GM21515 (cell line): ENCODE results near the gene ASTL.

Experiments
- ATAC-seq: cut with Tn5 transposase; IDR thresholded peaks from one replicate; pipeline ENCODE4 v1.9.1; 2021; ENCODE audit not compliant: unreplicated experiment

Gene ASTL

DNA sequence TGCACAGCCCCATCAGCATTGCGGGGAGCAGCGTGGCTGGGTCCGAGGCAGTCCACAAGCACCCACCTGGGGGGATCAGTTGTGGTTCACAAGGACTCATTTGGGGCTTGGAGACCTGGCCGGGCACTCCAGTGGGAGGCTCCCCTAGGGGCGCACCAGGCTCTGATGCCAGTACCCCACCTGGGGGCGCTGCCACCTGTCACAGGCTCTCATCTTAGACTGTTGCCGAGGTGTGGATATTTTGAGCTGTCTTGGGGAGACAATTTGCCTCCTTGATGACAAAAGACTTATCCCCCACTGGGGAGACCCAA lies 25.0 kb downstream of the ASTL start:
- ATAC-seq = no peak

DNA sequence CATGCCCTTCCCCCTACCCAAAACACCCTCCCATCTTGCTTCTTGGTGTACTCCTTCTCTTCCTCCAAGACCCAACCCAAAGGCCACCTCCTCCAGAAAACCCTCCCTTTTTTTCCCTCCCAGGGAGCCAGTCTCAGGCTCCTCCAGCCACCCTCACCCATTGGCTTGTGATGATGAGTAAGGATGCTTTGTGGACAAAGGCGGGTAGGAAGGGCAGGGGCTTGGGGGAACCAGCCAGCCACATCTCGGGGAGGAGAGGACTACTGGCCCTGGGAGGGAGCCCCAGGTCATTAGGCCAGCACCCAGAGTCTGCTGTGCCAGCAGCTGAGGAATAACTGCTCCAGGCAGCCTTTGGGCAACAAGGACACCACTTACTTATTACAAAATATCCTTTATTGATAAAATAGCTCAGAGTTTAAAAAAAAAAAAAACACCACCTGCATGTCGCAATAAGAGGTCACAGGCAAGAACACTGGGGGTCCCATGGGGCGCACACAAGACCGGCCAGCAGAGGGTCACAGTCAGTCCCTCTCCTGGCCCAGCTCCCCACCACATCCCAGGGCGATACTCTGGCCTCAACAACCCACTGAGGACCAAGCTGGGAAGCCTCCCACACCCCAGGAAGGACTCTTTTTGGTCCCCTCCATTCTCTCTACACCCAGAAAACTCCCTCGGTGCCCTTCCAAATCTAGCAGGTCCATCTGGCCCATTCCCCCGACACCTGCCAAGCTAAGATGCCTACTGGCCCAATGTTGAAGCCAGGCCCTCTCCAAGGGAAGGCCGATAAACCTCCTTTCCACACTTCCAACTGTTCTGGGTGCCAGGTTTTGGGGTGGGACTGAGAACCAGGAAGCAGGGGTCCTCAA lies 25.6 kb downstream of the ASTL start:
- no peak for ATAC-seq

DNA sequence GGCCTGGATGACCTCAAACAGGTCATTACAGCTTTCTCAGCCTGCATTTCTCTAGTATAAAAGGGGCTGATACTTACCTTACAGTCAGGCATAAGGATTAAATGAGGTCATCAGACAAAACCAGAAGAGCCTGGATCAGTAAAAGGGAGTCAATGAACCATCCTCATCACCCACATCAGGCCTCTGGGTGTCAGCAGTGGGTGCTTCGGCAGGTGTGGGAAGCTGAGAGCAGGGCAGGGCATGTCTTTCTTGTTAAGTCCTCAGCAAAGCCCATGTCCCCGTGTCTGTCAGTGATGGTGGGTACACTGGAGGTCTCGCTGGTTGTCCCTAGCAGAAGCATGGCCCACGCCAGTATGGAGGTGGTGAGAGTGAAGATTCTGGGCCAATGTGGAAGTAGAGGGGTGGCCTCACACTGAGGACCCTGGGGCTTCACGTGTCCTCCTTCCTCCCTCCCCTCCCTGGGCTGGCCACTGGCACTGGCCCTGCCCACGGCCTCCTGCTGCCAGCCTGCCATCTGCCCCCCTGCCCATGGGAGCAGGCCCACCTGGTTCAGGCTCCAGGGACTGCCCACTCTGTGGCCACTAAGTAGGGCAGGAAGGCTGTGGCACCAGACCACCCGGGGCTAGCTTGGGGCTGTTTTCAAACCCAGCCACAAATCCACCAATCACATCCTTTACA lies 26.3 kb downstream of the ASTL start:
- ATAC-seq = no peak

DNA sequence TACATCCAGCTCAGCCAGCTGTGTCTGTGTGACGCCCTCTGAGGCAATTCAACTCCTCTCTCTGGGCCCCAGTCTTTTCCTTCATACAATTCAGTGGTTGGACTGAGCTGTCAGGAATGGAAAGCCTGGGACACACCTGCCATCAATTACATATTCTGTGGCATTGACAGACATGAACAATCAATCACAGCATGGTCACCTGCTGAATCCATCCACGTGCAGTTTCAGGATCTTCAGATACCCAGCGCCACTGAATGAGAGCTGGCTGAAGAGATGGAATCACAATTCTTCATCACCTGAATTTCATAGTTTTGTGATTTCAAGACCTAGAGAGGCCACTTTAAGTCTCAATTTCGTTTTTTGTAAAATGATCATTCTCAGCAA lies 27.1 kb downstream of the ASTL start:
- ATAC-seq = no peak

DNA sequence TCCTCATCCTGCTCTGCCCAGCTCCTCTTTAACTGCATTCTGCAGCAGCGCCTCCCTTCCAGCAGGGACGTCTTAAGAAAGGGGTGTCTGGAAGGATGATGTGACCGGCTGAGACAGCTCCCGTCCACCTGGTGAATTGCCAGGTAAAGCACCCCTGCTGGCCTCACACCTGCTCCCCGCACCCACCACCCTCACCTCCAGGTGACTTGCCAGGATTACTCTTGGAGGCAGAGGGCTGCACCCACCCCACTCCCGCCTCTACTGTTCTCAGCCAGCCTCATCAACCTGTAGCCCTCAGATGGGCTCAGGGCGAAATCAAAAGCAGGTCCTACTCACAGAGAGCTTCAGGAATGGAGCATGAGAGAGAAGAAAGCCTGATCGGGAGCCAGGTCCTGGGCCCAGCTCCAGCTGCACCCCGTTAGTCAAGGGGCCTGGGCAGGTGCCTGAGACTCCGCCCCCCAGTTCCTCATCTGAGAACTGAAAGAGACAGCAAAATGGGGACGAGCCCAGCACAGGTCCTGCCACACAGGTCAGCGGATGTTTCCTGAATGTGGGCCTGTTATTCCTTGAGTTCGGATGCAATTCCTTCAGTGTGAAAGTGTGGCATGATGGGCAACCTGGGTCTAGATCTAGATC lies 27.6 kb downstream of the ASTL start:
- no peak for ATAC-seq

DNA sequence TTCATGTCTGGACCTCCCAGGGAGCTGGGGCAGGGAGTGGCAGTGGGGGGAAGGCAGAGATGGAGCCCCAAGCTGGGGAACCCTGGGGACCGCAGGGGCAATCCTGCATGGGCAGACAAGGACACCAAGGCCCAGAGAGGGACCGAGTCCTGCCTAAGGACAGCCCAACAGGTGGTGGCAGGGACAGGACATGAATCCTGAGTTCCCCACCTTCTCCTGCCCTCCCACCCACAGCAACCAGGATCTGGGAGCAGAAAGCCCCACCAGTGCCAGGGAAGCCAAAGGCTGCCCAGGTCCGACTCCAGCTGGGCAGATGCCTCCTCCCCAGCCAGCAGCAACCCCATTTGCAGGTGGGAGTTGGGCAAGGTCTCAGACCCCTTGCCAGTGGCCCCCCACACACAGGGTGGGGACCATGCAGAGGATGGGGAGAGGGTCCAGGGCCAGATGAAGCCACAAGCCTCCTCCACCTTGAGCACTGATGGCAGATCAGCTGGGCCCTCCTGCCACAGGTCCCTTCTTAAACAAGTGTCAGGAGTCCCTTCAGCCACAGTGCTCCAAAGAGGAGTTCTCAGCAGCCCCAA lies 28.3 kb downstream of the ASTL start:
- no peak for ATAC-seq

DNA sequence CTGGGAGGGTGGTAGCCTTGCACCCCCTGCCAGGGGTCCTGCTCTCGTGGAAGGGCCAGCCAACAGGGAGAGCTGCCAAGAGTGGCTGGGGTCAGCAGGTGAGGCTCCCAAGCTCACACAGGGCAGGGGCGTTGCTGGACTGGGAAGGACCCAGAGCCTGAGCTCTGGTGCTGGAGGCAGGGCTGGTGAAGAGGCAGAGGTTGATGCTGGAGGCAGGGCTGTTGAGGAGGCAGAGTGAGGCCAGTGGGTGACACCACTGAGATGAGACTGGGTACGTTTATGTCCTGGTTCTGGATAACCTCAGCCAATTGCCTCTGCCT lies 29.0 kb downstream of the ASTL start:
- ATAC-seq = no peak

DNA sequence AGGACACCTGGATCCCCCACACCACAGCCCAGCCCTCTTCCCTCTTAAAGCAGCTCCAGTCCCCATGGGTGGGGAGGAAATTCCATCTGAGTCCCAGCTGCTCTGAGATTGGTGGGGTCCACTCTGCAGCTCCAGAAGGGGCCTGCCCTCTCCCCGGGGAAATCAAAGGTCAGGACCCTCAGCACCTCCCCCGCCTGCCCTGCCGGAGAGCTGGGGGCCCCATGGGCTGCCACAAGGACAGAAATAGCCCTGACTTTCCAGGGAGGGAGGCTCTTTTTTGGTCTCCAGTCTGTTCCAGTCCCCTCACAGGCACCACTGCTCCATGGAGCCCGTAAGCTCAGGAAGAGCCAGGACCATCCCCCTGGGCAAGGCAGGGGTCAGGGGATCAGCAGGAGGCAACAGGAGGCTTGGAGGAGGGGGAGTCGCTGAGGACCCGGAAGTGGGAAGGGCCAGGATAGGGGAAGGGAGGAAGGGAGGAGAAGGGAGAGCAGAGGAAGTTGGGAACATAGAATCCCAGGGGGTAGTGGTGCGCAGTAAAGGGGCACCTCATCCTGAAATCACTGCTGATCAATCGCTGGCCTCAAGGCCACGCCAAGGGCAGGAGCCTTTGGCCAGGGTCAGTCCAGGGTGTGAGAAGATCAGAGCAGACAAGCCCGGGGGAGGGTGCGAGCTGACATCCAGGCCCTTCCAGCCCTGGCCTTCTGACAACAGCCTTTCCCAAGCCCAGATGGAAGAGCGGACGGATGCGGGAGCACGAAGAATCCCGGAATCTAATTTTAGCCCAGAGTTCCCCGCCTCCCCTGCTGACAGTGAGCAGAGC lies 29.6 kb downstream of the ASTL start:
- ATAC-seq = no peak

DNA sequence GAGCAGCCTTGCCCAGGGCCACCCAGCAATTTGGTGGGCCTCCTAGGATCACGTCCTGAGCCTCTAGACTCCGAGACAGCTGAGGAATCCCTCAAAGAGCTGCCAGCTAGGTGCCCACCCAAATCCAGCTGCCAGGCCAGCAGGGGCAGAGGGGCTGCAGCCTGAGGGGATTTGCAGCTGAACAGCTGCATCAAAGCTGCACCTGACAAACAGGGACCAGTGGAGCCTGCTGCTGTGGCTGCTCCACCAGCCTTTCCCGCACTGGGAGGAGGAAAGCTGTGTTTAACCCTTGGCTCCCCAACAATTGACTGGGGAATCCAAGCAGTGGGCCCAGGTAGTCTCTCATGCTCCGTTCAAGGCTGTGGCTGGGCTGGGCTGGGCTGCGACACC lies 30.2 kb downstream of the ASTL start:
- no peak for ATAC-seq

DNA sequence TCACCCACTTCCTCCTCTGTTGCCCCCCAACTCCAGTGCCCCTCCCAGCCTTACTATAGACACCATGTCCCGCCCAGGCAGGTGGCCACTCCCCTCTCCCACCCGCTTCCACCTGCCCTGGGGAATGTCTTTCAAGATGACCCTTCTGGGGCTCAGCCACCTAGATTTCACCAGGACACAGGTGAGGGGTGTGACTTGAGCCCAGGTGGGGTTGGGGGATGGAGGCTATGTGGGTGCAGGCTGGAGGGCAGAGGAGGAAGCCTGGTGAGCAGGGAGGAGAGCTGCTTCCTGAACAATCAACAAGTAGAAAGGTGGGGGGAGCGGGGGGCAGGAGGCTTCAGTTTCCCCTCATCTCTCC lies 30.6 kb downstream of the ASTL start:
- ATAC-seq = no peak

DNA sequence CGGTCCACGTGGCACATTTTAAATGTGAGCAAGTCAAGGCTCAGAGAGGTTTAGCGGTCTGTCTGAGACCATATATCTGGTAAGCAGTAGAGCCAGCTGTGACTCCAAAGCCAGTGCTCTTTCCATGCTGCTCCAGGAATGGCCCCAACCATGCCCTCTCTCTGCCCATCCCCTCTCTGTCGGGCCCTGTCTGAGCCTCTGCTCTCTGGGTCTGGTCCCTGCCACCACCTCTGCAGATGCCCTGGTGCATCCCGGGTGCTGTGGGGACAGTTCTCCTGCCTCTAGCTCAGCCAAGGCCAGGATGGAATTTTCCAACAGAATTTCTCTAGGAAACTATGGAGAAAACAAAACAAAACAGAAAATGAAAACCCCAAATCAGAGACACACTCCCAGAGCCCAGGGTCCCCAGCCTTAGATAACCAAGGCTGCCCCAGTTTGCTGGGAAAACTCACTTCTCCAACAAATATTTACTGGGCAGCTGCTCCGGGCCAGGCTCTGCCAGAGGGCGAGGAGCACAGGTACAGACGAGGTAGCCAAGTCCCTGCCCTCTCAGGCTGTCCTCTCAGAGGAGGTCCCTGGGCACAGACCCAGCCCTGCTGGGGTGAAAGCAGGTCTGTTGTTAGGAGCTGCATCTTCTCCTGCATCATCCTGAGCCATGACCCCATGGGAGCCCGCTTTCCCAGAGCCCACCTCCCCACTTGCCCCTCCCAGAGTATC lies 31.2 kb downstream of the ASTL start:
- ATAC-seq = no peak

DNA sequence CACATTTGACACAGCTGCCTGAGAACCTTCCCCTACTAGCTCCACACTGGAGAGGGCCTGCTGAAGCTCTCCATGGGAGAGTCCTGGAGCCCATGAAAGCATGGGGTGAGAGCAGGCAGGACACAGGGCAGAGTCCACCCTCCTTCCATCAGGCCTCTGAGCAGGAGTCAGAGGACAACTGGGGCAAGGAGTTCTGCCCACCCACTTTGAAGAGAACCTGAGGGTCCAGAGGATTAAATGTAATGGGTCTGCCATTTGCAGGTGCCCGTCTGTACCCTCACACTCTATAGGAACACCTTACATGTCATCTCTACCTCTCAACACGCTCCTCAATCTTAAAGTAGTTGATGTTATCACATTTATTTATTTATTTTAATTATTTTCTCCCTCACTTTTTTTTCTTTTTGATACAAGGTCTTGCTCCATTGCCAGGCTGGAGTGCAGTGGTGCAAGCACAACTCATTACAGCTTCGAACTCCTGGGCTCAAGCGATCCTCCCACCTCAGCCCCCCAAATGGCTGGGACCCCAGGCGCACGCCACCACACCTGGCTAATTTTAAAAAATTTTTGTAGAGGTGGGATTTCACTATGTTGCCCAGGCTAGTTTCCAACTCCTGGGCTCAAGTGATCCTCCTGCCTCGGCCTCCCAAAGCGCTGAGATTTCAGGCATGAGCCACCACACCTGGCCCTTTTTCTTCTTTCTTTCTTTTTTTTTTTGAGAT lies 32.1 kb downstream of the ASTL start:
- ATAC-seq = no peak

DNA sequence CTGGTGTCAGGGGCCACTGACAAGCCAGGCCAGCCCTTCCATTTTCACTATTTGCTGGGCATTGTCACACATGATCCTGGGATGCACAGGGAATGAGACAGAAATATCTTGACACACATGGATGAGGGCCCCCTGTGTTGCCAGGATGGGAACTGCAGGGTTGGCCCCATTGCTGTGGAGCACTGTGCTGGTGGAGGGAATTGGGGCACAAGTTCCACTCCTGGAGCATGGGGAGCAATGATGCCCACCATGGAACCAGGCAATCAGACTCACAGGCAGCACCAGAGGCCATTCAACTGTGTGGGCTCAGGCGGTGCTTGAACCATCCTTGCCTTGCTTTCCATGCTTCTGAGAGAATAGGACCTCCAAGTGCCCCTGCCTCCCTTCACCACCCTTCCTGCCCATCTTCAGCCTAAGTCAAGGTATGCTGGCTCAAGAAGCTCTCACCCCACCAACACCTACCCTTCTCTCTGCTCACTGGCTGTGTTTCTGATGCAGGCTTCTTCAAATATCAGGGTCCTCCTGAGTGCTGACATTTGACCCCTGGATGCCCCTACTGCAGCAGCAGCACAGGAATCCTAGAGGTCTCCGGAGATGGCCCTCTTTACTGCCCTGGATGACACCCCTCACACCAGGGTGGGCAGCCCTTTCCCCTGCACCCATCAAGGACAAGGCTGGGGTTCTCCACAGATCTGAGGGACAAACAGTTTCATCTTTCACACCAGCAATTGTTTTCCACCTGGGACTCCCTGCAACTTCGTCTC lies 33.0 kb downstream of the ASTL start:
- ATAC-seq = no peak

DNA sequence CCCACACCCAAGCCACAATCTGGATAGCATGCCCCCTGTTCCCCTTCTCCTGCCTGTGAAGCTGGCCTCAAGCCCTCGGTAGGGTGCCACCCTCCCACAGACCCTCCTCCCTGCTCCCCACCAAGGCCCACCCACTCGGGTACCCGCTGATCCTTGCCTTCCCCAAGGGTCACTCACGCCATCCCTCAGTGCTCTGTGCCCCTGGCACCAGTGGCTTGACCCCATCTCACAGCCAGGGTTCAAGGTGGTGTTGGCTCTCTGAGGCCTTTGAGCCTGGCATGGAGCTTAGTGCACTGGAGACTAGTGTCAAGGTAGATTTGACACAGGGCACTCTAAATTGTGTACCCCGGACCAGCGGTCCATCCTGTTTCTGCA lies 33.8 kb downstream of the ASTL start:
- no peak for ATAC-seq

DNA sequence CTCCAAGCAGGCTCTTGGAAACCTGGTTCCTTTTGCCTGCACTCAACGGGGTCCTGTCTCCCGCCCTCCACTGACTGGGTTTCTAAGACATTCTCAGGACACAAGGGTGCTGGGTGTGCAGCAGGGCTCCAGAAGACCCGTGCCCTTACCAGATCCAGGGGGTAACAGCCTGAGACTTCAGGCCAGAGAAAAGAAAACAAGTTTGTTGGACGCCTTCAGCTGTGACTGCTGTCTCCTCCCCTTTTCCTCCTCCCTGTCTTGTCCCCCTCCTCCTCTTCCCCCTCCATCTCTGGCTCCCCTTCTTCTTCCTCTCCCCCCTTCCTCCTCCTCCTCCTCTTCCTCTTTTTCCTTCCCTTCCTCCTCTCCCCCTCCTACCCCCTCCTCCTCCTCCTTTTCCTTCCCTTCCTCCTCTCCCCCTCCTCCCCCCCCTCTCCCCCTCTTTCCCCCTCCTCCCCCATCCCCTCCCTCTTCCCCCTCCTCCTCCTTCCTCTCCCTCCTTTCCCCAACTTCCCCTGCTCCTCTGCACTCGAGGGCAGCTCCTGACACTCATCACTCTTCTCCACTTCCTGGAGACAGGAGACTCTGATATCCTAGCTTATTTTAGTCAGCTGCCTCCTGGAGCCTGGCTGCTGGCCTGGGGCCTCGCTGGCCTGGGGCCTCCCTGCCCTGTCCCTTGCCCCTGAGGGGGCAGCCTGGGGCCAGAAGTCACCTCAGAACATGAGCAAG lies 34.4 kb downstream of the ASTL start:
- ATAC-seq = no peak

DNA sequence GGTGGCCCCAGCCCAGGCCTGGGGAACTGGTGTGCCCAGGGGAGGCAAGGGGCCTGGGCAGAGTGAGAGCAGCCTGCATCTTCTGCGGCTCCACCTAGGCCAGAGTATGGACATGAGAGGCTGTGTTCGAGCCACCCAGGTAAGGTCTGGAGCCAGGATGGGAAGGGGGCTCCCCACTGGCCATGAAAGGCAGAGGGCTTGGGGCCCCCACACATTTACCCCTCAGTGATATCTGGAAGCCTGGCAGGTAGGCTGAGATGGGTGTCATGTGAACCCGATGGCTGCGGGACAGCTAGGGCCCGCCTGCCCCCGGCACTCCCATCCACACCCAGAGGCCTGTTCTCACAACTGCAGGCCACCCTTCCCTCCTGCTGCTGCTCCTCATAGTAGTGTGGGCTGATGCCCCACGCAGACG lies 35.1 kb downstream of the ASTL start:
- ATAC-seq = no peak

DNA sequence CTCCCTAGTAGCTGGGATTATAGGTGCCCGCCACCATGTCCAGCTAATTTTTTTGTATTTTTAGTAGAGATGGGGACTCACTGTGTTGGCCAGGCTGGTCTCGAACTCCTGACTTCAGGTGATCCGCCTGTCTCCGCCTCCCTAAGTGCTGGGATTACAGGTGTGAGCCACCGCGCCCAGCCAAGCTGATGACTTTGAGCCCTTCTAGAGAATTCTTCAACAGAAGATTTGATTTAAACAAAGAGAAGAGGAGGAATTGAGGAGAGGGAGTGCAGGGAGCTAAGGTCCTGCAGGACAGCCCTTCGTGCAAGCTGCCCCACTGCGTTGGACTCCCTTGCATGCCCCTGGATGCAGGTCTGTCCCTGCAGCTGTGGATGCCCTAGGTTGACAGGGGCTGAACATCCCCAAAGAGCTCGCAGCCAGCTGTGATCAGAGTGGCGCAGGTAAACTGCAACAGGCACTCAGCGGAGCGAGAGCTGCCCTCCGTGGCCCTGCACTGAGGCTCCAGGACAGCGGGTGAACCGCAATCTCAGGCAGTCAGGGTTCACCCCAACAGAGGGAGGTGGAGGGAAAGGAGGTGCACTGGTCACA lies 35.6 kb downstream of the ASTL start:
- ATAC-seq = no peak

DNA sequence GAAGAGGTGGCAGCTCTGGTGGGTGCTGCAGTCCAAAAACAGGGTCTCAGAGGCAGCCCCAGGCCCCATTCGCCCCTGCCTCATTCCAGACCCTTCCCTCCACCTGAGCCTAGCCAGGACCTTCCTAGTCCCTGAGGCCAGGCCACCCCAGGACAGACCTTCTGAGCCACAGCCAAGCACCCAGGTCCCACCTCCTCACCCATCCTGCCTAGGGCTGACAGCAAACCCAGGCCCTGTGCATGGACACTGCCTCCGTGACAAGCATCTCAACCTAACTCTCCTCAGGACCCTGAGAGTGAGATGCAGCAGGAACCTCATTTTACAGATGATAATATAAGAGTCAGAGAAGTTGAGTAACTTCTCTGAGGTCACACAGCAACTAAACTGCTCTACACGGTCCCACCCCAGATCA lies 37.4 kb downstream of the ASTL start:
- no peak for ATAC-seq
